ENCODE measurements around the gene GPR50.

DNA sequence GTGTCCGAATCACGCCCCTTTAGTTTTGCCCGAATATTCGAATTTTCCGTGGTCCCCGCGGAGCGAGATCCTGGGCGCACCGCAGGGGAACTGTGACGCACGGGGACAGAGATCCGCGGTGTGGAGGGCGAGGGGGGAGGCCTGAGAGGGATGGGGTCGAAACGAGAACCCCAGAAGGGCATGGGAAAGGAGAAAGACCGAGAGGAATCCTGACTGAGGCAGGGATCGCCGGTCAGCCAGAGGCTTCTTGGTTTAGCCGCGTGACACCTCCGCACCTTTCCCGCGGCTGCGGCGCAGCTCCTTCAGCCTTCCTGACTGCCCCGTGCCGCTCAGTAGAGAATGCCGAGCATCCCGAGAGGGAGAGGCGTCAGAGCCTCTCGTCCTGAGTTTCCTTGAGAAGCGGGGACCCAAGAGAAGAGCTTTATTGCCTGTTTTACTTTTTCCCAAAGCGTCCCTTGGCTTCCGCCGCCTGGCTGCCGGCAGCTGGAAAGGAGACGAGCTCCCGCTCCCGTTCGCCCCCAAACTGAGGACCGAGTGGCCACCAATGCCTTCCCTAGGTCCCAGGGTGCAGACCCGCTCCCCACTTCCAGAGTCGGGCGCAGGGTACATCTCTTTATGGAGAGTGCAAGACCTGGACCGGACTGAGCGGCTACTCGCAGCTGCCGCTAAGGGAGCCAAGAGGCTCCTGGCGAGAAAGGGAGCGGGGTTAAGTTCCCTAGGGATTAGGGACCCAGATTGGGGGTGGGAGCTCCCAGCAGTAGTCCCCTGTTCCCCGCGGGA, 911 bp upstream of the GPR50 start:
- TF ChIP-seq CTCF (conservative IDR thresholded peaks at IDR 0.05; ENCODE audit: low read length) (no peak), EZH2phosphoT487 (IDR thresholded peaks at IDR 0.05; ENCODE audit: borderline replicate concordance) (no peak)
